SU-DHL-6 (cell line): ENCODE data around the gene NUS1.

Experiments
- CTCF ChIP-seq: fragments of 200-600 bp; sonication (generic); IDR thresholded peaks from one replicate; pipeline ENCODE4 v1.5.1; 2017; ENCODE audit warnings: antibody characterized with exemption, mild to moderate bottlenecking, low read length, moderate library complexity; ENCODE audit not compliant: insufficient read depth, poor library complexity, severe bottlenecking
- EZH2phosphoT487 ChIP-seq: fragments of 200-600 bp; sonication (generic), shearing (Covaris generic); conservative IDR thresholded peaks from 2 replicates; pipeline ENCODE4 v1.6.1; 2018; ENCODE audit warnings: mild to moderate bottlenecking, antibody characterized with exemption, low read length, moderate library complexity, mixed read lengths

GRCh38 chr6:117637770-117638169 is 37.5 kb upstream of the NUS1 start:
- no peak for TF ChIP-seq CTCF
- TF ChIP-seq EZH2phosphoT487: no peak
